ENCODE measurements around the gene MISP. TPM values are rescaled to one million over a fixed set of nuclear protein-coding genes. Genes with fewer than 3 reads are reported as not detected.

Gene MISP
- total and polyA plus RNA-seq, 2 of the 13 experiments (the other 11 are each of a cell fraction or from before 2014, with no cell fraction given): 0.67 to 1.3 TPM

GRCh38 chr19:723247-723646, 27.7 kb upstream of the MISP start:
- no peak overlapping the region for H2AFZ ChIP-seq (ENCODE audit: low read length)
- TF ChIP-seq ZBTB33 (CRISPR knock-in tag; IDR thresholded peaks at IDR 0.05) (0 out of 2 replicates have a peak, but pooled peaks have one; percentile 17), CREBL2 (CRISPR knock-in tag; IDR thresholded peaks at IDR 0.05; ENCODE audit: borderline replicate concordance) (no peak), ZNF687 (CRISPR knock-in tag; IDR thresholded peaks at IDR 0.05) (0 out of 2 replicates have a peak, but pooled peaks have one; percentile 4)
- H3K9me3 ChIP-seq (ENCODE audit: low read length): no peaks in the 10 kb centered on the region
- in situ Hi-C loops (cut with HindIII; ENCODE audit: extremely low pct_ligation_motif_present, low pct_unique_long_range_greater_than_20kb): no loop called here
- DNase-seq (ENCODE audit: low spot score): no peak
- H3K9ac ChIP-seq (ENCODE audit: insufficient read depth, low read depth, low read length): no peak overlapping the region
- no peak for FAIRE-seq
- H3K36me3 ChIP-seq (replicated peaks in 1 of 2; ENCODE audit: control insufficient read depth in 1 of 2, insufficient read depth in 2 of 2, low read length in 2 of 2): no peaks in the 10 kb centered on the region
- H3K27ac ChIP-seq (ENCODE audit: extremely low read length, insufficient read depth, low read length): no peak overlapping the region
- H3K27me3 ChIP-seq (ENCODE audit: control insufficient read depth in 1 of 2, insufficient read depth in 2 of 2, low read length in 2 of 2): no peaks in the 10 kb centered on the region
- intact Hi-C loops (cut with micrococcal nuclease; ENCODE audit: unreplicated experiment): no loop called here
- H3K4me3 ChIP-seq (replicated peaks in 1 of 3; ENCODE audit: insufficient read depth in 1 of 3, low read depth in 2 of 3, low read length in 3 of 3): no peak overlapping the region
- POLR2A ChIA-PET: interaction anchor here (1.8 kb wide), 1 partner anchor 19 kb away, joined by 6 read pairs; no protein-coding TSS in a partner anchor
- ATAC-seq: no peak
- no peaks in the 10 kb centered on the region for H3K79me2 ChIP-seq (ENCODE audit: insufficient read depth, low read length)
- peaks cover 35% of the 10 kb centered on the region for H3K4me1 ChIP-seq (ENCODE audit: insufficient read depth, low read length)
- 57% methylated on average over 7 of the region's 13 CpGs for WGBS (ENCODE audit: low lambda C conversion rate)
- no peak overlapping the region for H3K4me2 ChIP-seq (ENCODE audit: low read depth, low read length)
- no peaks in the 10 kb centered on the region for H4K20me1 ChIP-seq (ENCODE audit: insufficient read depth, low read length)
- CTCF ChIA-PET (ENCODE audit: low intra/inter-chr PET ratio, low total read pairs): no interaction called here
- no TSS peak for BruUV-seq (replicated peaks)

Data from HepG2 (cell line).